HG03039 (cell line): ENCODE results near the gene SGCD.

Experiments
- ATAC-seq: cut with Tn5 transposase; IDR thresholded peaks from one replicate; pipeline ENCODE4 v1.9.1; 2021; ENCODE audit warnings: mild to moderate bottlenecking, moderate library complexity; ENCODE audit not compliant: unreplicated experiment

Gene SGCD

DNA sequence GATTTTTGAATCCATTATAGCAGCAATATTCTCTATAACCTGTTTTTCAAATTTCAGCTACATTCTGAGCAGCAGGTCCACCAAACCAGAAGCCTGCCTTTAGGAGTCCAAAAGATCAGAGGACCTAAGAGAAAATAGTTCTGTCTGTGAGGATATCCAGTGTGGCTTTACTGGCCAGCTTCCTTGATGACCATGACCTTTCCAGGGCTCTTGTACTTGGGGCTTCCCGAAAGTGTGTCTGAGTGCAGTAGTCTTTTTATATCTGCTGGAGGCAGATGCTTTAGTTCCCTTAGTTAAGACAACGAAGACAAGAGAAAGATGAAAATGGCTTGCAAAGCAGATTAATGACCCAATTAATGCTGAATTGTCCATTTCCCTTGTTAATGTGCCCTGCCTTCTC is 72.4 kb downstream of the SGCD start:
- no peak for ATAC-seq

GRCh38 chr5:156400231-156400986 is 73.4 kb downstream of the SGCD start:
- ATAC-seq, result no peak

- ATAC-seq, result no peak
These were observed 74.8 kb downstream of the SGCD start for GRCh38 chr5:156401804-156402203.

GRCh38 chr5:156402387-156402921 is 75.5 kb downstream of the SGCD start:
- peak; percentile 97 for ATAC-seq

- no peak for ATAC-seq
These were observed 79.0 kb downstream of the SGCD start for GRCh38 chr5:156405988-156406387.

DNA sequence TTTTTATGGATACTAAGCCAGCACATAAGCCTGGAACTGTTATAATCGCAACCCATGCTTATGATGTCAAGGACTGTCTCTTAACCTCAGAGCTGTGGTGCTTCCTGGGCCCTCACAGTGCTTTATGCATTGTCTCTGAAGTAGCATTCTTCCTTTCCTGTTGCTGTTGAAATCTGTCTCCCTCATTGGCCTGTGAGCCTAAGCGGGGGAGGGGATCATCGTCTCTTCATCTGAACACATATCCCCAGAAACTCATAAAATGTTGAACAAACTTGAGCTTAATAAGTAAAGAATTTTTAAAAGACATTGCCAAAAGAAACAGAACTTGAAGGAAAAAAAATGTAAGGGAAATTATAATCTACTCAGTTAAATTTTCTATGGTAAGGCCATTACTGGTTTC is 80.3 kb downstream of the SGCD start:
- ATAC-seq, result no peak

DNA sequence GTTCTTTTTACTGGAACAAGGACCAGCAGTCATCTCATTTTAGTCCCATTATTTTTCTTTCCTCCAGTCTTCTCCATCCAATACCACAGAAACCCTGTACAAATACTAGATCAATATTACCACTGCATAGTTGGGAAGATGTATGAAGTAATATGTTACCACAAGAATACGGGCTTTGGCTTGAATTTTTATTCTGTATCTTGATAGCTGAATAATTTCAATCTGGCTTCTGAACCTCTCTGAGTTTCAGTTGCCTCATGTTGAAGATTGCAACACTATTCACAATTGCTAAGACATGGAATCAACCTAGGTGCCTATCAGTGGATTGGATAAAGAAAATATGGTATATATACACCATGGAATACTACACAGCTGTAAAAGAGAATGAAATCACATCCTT is 82.9 kb downstream of the SGCD start:
- no peak for ATAC-seq

GRCh38 chr5:156411185-156411613 is 84.2 kb downstream of the SGCD start:
- no peak for ATAC-seq

GRCh38 chr5:156411957-156412356 is 85.0 kb downstream of the SGCD start:
- ATAC-seq, result no peak

DNA sequence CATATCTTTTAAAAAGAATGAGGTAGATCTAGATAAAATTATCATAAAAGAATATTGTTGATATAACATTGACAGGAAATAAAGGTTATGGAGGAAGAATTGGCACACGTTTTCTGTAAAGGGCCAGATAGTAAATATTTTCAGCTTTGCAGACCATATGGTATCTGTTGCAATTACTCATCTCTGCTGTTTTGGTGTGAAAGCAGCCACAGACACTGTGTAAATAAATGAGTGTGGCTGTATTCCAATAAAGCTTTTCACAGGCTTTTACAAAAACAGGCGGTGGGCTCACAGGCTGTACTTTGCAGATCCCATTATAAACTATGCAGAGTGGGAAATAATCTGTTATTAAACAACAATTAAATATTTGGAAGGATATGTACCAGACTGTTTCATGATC is 87.4 kb downstream of the SGCD start:
- ATAC-seq, result no peak

- ATAC-seq, result no peak
These were observed 92.7 kb downstream of the SGCD start for GRCh38 chr5:156419661-156420060.

DNA sequence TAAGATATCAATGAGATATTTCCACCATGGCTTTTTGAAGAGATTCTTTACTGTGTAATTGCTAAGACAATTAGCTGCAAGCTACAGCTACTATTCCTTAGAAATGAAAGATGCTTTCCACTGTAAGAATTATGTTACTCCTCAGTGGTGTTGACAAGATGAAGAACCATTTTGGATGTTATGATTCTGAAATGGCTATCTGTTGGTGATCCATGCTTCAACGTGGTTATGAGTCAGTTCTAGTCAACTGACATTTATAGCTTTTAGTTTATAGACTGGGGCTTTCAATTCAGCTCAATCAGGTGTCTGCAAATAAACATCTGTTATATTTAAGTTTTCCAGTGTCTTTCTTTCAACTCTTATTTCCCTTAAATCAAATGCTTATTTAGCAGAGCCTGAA is 93.7 kb downstream of the SGCD start:
- ATAC-seq, result no peak

DNA sequence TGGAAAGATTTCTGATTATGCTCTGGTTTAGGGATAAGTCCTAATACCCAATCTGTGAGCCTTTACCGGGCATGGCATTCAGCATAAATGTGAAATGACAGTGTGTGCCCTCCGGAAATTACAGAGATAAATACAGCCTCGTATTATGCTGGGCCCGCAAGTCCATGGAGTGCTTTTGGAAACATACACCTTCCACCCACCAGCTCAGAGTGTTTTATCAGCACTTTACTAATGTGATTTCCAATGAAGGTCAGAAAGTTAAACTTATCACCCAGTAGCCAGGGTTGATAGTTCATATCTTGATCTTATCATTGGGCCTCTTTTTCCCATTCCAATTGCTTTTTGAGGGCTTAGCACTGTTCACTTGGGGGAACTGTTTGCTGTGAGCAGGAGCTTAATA is 94.8 kb downstream of the SGCD start:
- ATAC-seq, result no peak

DNA sequence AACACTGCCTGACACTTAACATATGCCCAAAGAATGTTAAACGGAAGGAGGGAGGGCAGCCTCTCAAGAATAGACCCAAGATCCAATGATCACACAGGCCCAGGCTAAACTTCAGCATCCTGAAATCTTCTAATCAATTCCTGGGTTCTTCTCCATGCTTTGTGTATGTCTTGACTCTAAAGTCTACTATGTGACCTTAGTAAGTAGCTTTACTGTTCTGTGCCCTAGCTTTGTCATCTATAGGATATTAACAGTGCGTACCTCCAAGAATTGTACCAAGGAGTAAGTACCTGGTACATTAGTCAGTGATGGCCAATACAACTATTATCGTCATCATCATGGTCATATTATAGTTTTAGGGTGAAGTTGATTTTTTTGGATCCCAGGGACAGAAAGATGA is 96.6 kb downstream of the SGCD start:
- ATAC-seq, result no peak

- no peak for ATAC-seq
These were observed 100.4 kb downstream of the SGCD start for GRCh38 chr5:156427315-156427714.

DNA sequence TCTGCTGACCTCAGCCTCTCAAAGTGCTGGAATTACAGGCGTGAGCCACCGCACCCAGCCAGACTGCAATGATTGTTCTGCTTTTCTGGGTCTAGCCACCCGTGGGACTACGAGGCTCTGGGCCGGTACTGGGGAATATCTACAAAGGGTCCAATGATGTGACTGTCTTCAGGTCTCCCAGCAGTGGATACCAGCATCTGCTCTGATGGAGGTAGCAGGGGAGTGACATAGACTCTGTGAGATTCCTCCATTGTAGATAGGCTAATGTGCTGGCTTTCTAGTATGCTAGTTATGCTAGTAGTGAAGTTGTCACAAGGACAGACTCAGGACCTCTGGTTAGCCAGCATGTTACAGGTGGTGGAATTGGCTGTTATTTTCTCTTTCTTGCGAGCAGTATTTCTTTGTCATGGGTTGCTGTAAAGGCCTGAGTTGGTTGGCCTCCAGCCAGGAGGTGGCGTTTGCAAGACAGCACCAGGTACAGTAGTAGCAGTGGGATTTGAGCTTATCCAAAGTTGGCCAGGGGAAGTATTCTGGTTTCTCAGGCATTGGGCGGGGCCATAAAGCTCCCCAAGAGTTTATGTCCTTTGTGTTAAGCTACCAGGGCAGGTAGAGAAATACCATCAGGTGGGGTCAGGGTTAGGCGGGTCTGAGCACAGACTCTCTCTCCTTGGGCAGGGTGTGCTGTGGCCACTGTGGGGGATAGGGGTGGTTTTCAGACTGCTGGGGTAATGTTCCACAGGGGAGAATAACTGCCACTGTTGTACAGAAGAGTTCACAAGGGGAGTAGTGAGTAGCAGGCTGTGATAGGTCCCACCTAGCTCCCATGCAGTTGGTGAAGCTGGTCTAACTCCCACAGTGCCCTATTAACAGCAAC is 105.2 kb downstream of the SGCD start:
- ATAC-seq, result no peak

- ATAC-seq, result no peak
These were observed 105.8 kb downstream of the SGCD start for GRCh38 chr5:156432830-156433105.

DNA sequence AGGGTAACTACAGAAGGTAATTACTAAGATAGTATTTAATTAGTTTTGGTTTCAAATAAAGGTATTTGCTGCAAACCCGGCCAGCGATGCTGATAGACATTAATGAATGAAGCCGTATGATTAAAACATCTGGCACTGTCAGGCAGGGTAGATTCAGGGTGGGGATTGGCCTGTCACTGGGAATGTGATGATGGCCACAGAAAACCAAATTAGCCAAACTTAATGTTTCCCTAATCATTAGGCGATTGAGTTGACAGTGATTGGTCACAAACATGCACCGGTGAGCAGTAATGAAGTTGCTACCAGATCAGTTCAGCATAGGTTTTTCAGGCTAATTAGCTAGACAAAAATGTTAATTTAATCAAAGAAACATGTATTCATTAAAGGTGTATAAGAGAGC is 107.5 kb downstream of the SGCD start:
- no peak for ATAC-seq

- no peak for ATAC-seq
These were observed 108.1 kb downstream of the SGCD start for GRCh38 chr5:156435101-156435500.

DNA sequence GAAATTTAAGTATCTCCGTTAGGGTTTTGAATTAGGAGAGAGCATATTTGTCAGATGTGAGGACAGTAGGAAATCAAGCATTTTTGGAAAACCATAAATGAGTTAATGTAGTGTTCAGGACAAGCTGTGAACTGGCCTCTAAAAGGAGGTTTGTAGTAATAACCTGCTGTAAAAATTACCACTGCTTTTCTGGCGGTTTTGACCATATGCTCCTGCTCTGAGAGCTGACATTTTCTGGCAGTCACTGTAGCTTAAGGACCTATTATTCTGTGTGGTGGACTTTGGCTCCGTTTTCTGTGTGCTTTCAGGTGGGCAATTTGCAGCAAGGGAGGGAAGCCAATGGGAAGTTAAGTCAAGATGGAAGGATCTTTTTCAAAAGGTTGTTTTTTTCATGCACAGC is 111.1 kb downstream of the SGCD start:
- ATAC-seq, result no peak

DNA sequence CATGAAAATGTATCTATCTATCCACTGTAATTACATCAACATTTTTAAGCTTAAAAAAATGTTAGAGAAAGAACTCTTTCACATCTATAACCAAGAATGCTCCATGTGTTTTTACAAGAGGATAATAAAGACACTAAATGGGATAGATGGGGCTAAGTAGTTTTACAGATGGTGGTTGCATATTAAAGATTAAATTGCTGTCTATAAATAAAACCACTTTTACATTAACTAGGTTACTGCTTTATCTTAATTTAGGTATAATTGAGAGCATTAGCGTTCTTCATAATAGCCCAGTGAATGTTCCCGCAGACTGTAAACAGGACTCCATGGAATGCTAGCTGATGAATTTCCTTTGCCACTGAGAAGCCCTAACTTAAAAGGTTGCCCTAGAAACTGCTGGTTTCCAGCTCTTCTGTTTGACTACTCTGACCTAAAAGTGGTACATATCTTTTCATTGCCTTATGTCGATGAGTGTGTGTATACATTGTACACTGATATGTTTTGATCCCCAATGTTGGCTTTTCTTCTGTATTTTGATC is 117.9 kb downstream of the SGCD start:
- ATAC-seq, result no peak

GRCh38 chr5:156446526-156446925 is 119.6 kb downstream of the SGCD start:
- no peak for ATAC-seq
